Measurements from ENCODE around the gene ATXN1.
"Not testable (repeated sequence)": the region's sequence is repeated elsewhere in the genome, so short reads cannot be mapped to it uniquely, and the experiment has no call there.

Gene ATXN1

GRCh38 chr6:16718356-16718755 is 42.9 kb downstream of the ATXN1 start:
- DNase-seq: no peak

DNA sequence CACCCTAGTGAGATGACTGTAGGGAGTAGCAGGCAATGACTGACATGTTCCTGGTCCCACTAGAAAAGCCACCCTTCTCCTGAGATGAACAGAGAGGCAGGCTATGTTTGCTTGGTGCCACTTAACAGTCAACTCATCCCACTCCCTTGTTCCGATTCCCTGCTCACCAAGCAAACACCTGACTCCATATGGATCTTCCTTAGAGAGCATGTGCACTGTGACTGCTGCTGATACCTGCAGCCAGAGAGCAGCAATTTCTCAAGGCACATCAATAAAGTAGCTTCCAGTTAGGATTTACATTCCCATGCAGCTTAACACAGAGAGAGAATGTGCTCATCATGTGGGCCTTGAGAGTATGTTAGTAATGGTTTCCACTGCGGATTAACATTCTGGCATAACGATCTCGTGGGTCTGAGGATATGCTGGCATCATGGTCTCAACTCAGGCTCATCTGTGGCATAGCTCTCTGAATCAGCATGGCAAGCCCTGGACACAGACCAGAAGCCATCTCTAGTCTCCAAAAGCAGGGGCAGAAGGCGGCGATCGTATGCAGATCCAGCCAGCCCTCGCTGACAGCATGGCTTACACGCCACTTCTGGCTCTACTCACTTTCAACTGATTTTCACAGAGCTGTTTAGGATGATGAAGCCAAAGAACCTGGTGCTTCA is 43.9 kb downstream of the ATXN1 start:
- no peak for DNase-seq

- no peak for DNase-seq
These were observed 44.9 kb downstream of the ATXN1 start for GRCh38 chr6:16716321-16716858.

DNA sequence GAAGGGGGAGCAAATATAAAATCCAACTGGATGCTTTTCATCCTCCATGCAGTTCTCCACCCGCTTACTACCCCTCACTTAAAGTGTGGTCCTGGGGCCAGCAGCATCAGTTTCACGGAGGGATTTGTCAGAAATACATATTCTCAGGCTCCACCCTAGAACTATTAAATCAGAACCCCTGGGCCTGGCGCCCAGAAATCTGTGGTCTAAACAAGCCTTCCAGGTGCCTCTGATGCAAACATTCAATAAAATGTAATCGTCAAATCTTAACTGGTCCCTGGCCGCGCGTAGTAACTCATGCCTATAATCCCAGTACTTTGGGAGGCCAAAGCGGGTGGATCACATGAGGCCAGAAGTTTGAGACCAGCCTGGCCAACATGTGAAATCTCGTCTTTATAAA is 47.7 kb downstream of the ATXN1 start:
- no peak for DNase-seq

DNA sequence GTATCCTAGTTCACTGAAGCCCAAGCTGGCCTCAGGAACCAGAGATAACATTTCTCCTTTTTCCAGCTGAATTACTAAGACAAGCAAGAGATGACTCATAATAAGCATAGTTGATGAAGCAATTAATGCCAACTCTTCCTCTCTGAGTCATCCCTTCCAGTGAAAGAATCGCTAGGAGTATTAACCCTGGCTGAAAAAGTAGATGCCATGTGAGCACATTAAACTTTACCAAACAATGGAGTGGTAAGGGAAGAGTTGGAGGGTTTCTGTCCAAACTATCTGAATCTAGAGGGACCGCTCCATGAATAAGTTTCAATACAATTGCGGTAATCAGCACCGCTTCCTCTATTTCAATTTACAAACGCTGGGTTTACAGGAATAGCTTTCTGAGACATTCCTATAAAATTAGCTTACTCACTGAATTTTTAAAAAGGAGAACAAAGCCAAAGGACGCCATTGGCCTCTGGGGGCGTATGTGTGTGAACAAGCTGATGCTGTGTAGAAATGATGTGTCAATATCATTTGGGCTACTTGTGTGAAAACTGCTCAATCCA is 48.3 kb downstream of the ATXN1 start:
- DNase-seq: no peak

DNA sequence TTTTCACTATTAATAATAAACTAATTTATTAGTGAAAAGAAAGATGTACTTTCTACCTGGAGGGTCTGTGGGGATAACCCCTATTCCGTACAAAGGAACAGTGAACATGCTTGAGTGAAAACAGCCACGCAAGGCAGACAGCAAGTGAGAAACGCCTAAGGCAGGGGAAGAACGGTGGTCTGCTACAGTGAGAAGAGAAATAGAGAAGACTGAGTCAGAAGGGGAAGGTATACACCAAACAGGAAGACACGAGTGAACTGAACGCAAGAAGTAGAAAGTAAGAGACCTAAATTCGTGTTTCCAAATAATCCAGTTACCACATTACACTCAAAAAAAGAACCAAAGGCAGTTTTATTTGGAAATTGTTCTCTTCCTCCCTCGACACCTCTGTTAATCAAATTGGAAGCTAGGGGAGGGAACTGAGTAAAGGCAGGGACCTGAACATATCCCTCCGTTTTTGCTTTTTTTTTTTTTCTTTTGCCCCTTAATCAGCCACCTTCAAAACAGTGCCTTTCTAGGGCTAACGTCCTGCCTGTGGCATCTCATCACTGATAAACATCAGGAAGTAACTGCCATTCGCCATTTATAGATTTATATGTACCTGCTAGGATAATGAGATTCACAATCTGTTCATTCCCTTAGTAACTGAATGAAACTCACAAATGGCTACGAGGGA is 48.9 kb downstream of the ATXN1 start:
- no peak for DNase-seq

DNA sequence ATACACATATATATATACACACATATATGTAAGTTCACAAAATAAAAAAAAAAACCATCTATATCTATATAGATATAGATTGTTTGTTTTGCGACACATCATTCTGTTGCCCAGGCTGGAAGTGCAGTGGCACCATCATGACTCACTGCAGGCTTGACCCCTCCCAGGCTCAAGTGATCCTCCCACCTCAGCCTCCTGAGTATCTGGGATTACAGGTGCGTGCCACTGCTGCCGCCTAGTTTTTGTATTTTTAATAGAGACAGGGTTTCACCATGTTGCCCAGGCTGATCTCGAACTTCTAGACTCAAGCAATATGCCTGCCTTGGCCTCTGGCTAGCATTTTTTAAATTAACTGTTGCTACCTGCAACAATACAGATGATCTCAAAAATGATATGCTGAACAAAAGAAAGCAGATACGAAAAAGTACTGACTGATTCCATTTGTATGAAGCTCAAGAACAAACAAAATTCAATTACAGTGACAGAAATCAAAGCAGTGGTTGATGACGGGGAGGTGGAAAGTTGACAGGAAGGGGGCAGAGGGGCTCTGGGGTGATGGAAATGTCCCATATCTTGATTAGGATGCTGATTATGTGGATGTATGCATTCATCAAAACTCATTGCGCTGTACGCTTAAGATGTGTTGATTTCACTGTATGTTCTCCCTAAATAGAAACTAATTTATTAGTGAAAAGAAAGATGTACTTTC is 49.6 kb downstream of the ATXN1 start:
- DNase-seq: no peak

- DNase-seq: no peak
These were observed 54.1 kb downstream of the ATXN1 start for GRCh38 chr6:16706911-16707783.

DNA sequence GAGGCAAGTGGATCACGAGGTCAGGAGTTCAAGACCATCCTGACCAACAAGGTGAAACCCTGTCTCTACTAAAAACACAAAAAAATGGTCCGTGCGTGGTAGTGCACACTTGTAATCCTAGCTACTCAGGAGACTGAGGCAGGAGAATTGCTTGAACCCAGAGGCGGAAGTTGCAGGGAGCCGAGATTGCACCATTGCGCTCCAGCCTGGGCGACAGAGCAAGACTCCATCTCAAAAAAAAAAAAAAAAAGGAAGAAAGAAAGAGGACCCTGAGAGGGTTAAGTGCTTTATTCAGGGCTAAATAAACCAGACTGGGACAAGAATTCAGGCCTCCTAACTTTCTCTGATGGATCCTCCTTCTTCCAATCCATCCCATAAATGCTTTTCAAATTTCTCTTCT is 54.8 kb downstream of the ATXN1 start:
- DNase-seq: not testable (repeated sequence)

GRCh38 chr6:16706029-16706428 is 55.2 kb downstream of the ATXN1 start:
- no peak for DNase-seq

- DNase-seq: no peak
These were observed 55.9 kb downstream of the ATXN1 start for GRCh38 chr6:16705081-16705993.

- DNase-seq: no peak
These were observed 56.7 kb downstream of the ATXN1 start for GRCh38 chr6:16704401-16705045.

DNA sequence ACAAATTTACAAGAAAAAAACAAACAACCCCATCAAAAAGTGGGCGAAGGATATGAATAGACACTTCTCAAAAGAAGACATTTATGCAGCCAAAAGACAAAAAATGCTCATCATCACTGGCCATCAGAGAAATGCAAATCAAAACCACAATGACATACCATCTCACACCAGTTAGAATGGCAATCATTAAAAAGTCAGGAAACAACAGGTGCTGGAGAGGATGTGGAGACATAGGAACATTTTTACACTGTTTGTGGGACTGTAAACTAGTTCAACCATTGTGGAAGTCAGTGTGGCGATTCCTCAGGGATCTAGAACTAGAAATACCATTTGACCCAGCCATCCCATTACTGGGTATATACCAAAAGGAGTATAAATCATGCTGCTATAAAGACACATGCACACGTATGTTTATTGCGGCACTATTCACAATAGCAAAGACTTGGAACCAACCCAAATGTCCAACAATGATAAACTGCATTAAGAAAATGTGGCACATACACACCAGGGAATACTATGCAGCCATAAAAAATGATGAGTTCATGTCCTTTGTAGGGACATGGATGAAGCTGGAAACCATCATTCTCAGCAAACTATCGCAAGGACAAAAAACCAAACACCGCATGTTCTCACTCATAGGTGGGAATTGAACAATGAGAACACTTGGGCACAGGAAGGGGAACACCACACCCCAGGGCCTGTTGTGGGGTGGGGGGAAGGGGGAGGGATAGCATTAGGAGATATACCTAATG is 58.5 kb downstream of the ATXN1 start:
- DNase-seq: not testable (repeated sequence)

- DNase-seq: no peak
These were observed 60.4 kb downstream of the ATXN1 start for GRCh38 chr6:16700916-16701234.

GRCh38 chr6:16700202-16700915 is 60.9 kb downstream of the ATXN1 start:
- DNase-seq: no peak

- DNase-seq: no peak
These were observed 62.0 kb downstream of the ATXN1 start for GRCh38 chr6:16698997-16699868.

GRCh38 chr6:16698162-16698533 is 63.1 kb downstream of the ATXN1 start:
- DNase-seq: no peak

DNA sequence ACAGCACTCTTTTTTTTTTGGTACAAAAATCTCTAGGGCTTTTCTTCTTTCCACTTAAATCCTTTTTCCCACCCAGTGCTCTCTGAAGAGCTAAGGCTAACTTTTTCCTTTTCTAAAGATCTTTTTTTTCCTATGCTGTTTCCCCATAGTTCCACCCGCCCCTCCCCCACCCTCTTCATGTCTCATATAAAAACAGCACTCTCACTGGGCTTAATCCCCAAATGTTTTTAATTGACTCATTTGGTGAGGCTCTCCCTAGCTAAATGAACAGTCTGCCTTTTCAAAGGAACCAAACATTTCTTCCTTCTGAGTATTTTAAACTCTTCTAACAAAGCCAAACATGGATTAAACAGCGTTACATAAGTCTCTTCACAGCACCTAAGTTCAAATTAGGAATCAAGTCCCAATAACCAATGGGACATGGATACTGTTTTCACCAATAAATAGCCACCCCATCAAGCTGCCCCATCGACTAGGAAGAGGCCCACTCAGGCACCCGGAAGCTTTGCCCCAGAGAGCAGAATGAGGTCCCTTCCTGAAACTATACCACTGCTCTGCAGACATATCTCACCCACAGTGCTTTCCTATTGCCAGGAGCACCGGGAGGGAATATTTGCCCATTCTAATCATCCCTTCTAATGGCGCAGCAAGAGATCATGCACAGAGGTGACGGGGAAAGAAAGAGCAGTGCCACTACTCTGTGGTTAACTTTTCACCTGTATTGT is 63.7 kb downstream of the ATXN1 start:
- peak; percentile 25 for DNase-seq

Data from NCI-H2081 treated with DMSO at 0.1 percent for 48 hours (cell line).